Embryonic facial prominence (tissue), 1 donor: ENCODE data around the gene CCDC92.
"Not testable (repeated sequence)": the region's sequence is repeated elsewhere in the genome, so short reads cannot be mapped to it uniquely, and the experiment has no call there.

Experiments used
- DNase-seq: peaks from one replicate; pipeline ENCODE4 v3.0.0-alpha.2; 2016; ENCODE audit errors: extremely low spot score

The CCDC92 gene

GRCh38 chr12:123936956-123937706 lies 35.5 kb downstream of the CCDC92 start:
- no peak for DNase-seq

GRCh38 chr12:123936471-123936870 lies 36.2 kb downstream of the CCDC92 start:
- no peak for DNase-seq

- DNase-seq = no peak
Measured at GRCh38 chr12:123935956-123936355, 36.7 kb downstream of the CCDC92 start.

- no peak for DNase-seq
Measured at GRCh38 chr12:123934829-123935228, 37.8 kb downstream of the CCDC92 start.

- DNase-seq = no peak
Measured at GRCh38 chr12:123934016-123934620, 38.5 kb downstream of the CCDC92 start.

GRCh38 chr12:123933214-123933613 lies 39.4 kb downstream of the CCDC92 start:
- DNase-seq = no peak

- DNase-seq = no peak
Measured at GRCh38 chr12:123931686-123932321, 40.8 kb downstream of the CCDC92 start.

GRCh38 chr12:123929946-123930583 lies 42.6 kb downstream of the CCDC92 start:
- DNase-seq = no peak

- DNase-seq = no peak
Measured at GRCh38 chr12:123928897-123929296, 43.7 kb downstream of the CCDC92 start.

- DNase-seq = no peak
Measured at GRCh38 chr12:123928274-123928865, 44.3 kb downstream of the CCDC92 start.

GRCh38 chr12:123924539-123924938 lies 48.1 kb downstream of the CCDC92 start:
- DNase-seq = no peak

GRCh38 chr12:123923927-123924326 lies 48.7 kb downstream of the CCDC92 start:
- DNase-seq = no peak

- DNase-seq = no peak
Measured at GRCh38 chr12:123923038-123923437, 49.6 kb downstream of the CCDC92 start.

GRCh38 chr12:123919980-123920360 lies 52.7 kb downstream of the CCDC92 start:
- DNase-seq = no peak

- DNase-seq = no peak
Measured at GRCh38 chr12:123917337-123917850, 55.2 kb downstream of the CCDC92 start.

- no peak for DNase-seq
Measured at GRCh38 chr12:123916729-123917128, 55.9 kb downstream of the CCDC92 start.

- no peak for DNase-seq
Measured at GRCh38 chr12:123914726-123915333, 57.8 kb downstream of the CCDC92 start.

GRCh38 chr12:123912415-123913380 lies 59.9 kb downstream of the CCDC92 start:
- DNase-seq = no peak

- DNase-seq = not testable (repeated sequence)
Measured at GRCh38 chr12:123911672-123912409, 60.8 kb downstream of the CCDC92 start.
